MM.1S (cell line): ENCODE measurements around the gene FLT1.

Experiments used
- DNase-seq: peaks from one replicate; pipeline ENCODE4 v3.0.0-alpha.2; 2015
- H2AFZ ChIP-seq: fragments of 300-600 bp; sonication (generic); 2 replicates; pipeline ENCODE4 v1.6.0; 2016; ENCODE audit warnings: antibody characterized with exemption, low read length
- H3F3A ChIP-seq: fragments of 300-600 bp; sonication (generic); 2 replicates; pipeline ENCODE4 v1.6.1; 2016; ENCODE audit warnings: mild to moderate bottlenecking, antibody characterized with exemption, low read length, moderate library complexity, mixed read lengths; ENCODE audit not compliant: insufficient read depth
- H3K27ac ChIP-seq: fragments of 300-600 bp; sonication (generic); 2 replicates; pipeline ENCODE4 v1.5.1; 2016; ENCODE audit warnings: mild to moderate bottlenecking, low read length
- H3K27me3 ChIP-seq: fragments of 300-600 bp; sonication (generic); replicated peaks from 2 replicates; pipeline ENCODE4 v1.6.0; 2016; ENCODE audit warnings: low read length; ENCODE audit not compliant: insufficient read depth
- H3K36me3 ChIP-seq: fragments of 300-600 bp; sonication (generic); replicated peaks from 2 replicates; pipeline ENCODE4 v1.6.1; 2016; ENCODE audit warnings: mild to moderate bottlenecking, low read length, mixed read lengths; ENCODE audit not compliant: insufficient read depth
- H3K4me1 ChIP-seq: fragments of 300-600 bp; sonication (generic); 2 replicates; pipeline ENCODE4 v1.6.1; 2016; ENCODE audit warnings: low read length, mixed read lengths
- H3K4me2 ChIP-seq: fragments of 300-600 bp; sonication (generic); 2 replicates; pipeline ENCODE4 v1.6.0; 2016; ENCODE audit warnings: low read depth, low read length
- H3K4me3 ChIP-seq: fragments of 300-600 bp; sonication (generic); 2 replicates; pipeline ENCODE4 v1.5.1; 2016; ENCODE audit warnings: low read length, mixed read lengths
- H3K79me2 ChIP-seq: fragments of 300-600 bp; sonication (generic); 2 replicates; pipeline ENCODE4 v1.6.1; 2016; ENCODE audit warnings: mixed run types, low read length, mixed read lengths
- H3K9ac ChIP-seq: fragments of 300-600 bp; sonication (generic); 2 replicates; pipeline ENCODE4 v1.6.1; 2016; ENCODE audit warnings: low read length, mixed read lengths
- H3K9me2 ChIP-seq: fragments of 300-600 bp; sonication (generic); replicated peaks from 2 replicates; pipeline ENCODE4 v1.6.1; 2016; ENCODE audit warnings: mild to moderate bottlenecking, low read length, mixed read lengths; ENCODE audit not compliant: insufficient read depth
- H3K9me3 ChIP-seq: fragments of 300-600 bp; sonication (generic); replicated peaks from 2 replicates; pipeline ENCODE4 v1.6.1; 2016; ENCODE audit warnings: mild to moderate bottlenecking, low read length, mixed read lengths; ENCODE audit not compliant: insufficient read depth
- H4K20me1 ChIP-seq: fragments of 300-600 bp; sonication (generic); 2 replicates; pipeline ENCODE4 v1.6.1; 2016; ENCODE audit warnings: mild to moderate bottlenecking, low read length, moderate library complexity, mixed read lengths; ENCODE audit not compliant: insufficient read depth
- CTCF ChIP-seq: fragments of 300-600 bp; sonication (generic); IDR thresholded peaks from 2 replicates; pipeline ENCODE4 v1.5.1; 2016; ENCODE audit warnings: antibody characterized with exemption, low read length, mixed read lengths
- EZH2 ChIP-seq: fragments of 300-600 bp; sonication (generic); optimal IDR thresholded peaks from 2 replicates; pipeline ENCODE3; 2017; ENCODE audit warnings: low read depth, mild to moderate bottlenecking, antibody characterized with exemption, low read length, mixed read lengths
- EZH2phosphoT487 ChIP-seq: fragments of 300-600 bp; sonication (generic); IDR thresholded peaks from 2 replicates; pipeline ENCODE4 v1.6.1; 2018; ENCODE audit warnings: antibody characterized with exemption, low read length

The FLT1 gene

GRCh38 chr13:28325022-28325421 lies 169.9 kb downstream of the FLT1 start:
- Histone ChIP-seq H3K4me2 (no peak overlapping the region), H3K9ac (no peak overlapping the region)

GRCh38 chr13:28324181-28324789 lies 170.6 kb downstream of the FLT1 start:
- Histone ChIP-seq H3K79me2 (no peaks in the 10 kb centered on the region), H4K20me1 (no peaks in the 10 kb centered on the region), H3K4me2 (no peak overlapping the region), H2AFZ (no peak overlapping the region), H3K36me3 (no peaks in the 10 kb centered on the region), H3K9ac (no peak overlapping the region), H3K4me3 (no peak overlapping the region), H3K9me2 (no peaks in the 10 kb centered on the region), H3K27ac (no peak overlapping the region), H3K27me3 (no peaks in the 10 kb centered on the region), H3K9me3 (no peaks in the 10 kb centered on the region), H3F3A (no peaks in the 10 kb centered on the region), H3K4me1 (no peaks in the 10 kb centered on the region)
- DNase-seq = peak; percentile 41
- TF ChIP-seq EZH2 = no peak
- TF ChIP-seq CTCF = peak; percentile 61

More at GRCh38 chr13:28325022-28325421, 169.9 kb downstream of the FLT1 start:
- no peaks in the 10 kb centered on the region for H3K4me1 ChIP-seq
- TF ChIP-seq CTCF (no peak), EZH2 (no peak)
- no peak for DNase-seq
- H4K20me1 ChIP-seq = no peaks in the 10 kb centered on the region
- no peaks in the 10 kb centered on the region for H3K27me3 ChIP-seq
- no peaks in the 10 kb centered on the region for H3F3A ChIP-seq
- H3K9me2 ChIP-seq = no peaks in the 10 kb centered on the region
- H3K36me3 ChIP-seq = no peaks in the 10 kb centered on the region
- no peaks in the 10 kb centered on the region for H3K79me2 ChIP-seq
- no peak overlapping the region for H3K4me3 ChIP-seq
- no peak overlapping the region for H3K27ac ChIP-seq
- H3K9me3 ChIP-seq = no peaks in the 10 kb centered on the region
- no peak overlapping the region for H2AFZ ChIP-seq

- Histone ChIP-seq H3K4me3 (no peak overlapping the region), H4K20me1 (no peaks in the 10 kb centered on the region), H3K27me3 (no peaks in the 10 kb centered on the region), H3K4me1 (no peaks in the 10 kb centered on the region), H3K9me2 (no peaks in the 10 kb centered on the region), H3F3A (no peaks in the 10 kb centered on the region), H3K9me3 (no peaks in the 10 kb centered on the region), H3K9ac (no peak overlapping the region), H3K4me2 (no peak overlapping the region), H3K36me3 (no peaks in the 10 kb centered on the region), H2AFZ (no peak overlapping the region), H3K27ac (no peak overlapping the region), H3K79me2 (no peaks in the 10 kb centered on the region)
- DNase-seq = no peak
- no peak for TF ChIP-seq EZH2
- no peak for TF ChIP-seq EZH2phosphoT487
- TF ChIP-seq CTCF = no peak
These were observed 172.5 kb downstream of the FLT1 start for GRCh38 chr13:28322256-28322905.
